ENCODE results near the gene CCDC17.

GRCh38 chr1:45607404-45608074 lies 16.3 kb downstream of the CCDC17 start:
- no peak for TF ChIP-seq CTCF (IDR thresholded peaks at IDR 0.05; ENCODE audit: borderline replicate concordance, extremely low read depth, low read length, poor library complexity, severe bottlenecking)
- no peak for TF ChIP-seq EZH2 (IDR thresholded peaks at IDR 0.05; ENCODE audit: borderline replicate concordance, low read depth, low read length, severe bottlenecking)

All from DND-41 (cell line).